HL-60 (cell line): ENCODE data around the gene ISG20.

ENCODE experiments used
- GABPA ChIP-seq: IDR thresholded peaks from 2 replicates; pipeline ENCODE4 v1.6.1; 2012; ENCODE audit warnings: low read depth
- POLR2AphosphoS5 ChIP-seq: IDR thresholded peaks from 2 replicates; pipeline ENCODE4 v1.6.1; 2012; ENCODE audit warnings: low read depth
- TF ChIP-seq, protein P1 (sequence below): IDR thresholded peaks from one replicate; pipeline ENCODE4 v1.5.1; 2011; ENCODE audit warnings: low read length, control low read depth, inconsistent platforms; ENCODE audit not compliant: insufficient read depth

DNA sequence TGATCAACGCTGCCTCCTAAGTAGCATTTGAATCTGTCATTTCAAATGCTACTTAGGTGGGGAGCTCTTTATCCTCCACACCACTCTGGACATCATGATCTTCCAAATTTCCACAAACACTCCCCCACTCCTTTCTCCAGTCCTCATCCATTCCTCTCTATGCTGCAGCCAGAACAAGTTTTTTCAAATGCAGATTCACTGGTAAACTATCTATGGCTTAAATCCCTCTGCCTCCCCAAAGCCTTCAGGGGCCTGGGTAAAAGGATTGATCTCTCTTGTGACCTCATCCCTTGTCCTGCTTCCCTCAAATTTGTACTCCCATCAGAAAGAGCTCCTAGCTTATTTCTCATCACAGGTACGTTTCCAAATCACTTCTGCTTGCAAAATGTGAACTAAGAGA is 19.0 kb upstream of the ISG20 start:
- TF ChIP-seq, protein P1, sequence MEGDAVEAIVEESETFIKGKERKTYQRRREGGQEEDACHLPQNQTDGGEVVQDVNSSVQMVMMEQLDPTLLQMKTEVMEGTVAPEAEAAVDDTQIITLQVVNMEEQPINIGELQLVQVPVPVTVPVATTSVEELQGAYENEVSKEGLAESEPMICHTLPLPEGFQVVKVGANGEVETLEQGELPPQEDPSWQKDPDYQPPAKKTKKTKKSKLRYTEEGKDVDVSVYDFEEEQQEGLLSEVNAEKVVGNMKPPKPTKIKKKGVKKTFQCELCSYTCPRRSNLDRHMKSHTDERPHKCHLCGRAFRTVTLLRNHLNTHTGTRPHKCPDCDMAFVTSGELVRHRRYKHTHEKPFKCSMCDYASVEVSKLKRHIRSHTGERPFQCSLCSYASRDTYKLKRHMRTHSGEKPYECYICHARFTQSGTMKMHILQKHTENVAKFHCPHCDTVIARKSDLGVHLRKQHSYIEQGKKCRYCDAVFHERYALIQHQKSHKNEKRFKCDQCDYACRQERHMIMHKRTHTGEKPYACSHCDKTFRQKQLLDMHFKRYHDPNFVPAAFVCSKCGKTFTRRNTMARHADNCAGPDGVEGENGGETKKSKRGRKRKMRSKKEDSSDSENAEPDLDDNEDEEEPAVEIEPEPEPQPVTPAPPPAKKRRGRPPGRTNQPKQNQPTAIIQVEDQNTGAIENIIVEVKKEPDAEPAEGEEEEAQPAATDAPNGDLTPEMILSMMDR = no peak
- no peak for TF ChIP-seq GABPA
- TF ChIP-seq POLR2AphosphoS5 = no peak
